Endothelial cell of umbilical vein (primary cell): ENCODE data around the gene IL6R.
"Not testable (repeated sequence)": the region's sequence is repeated elsewhere in the genome, so short reads cannot be mapped to it uniquely, and the experiment has no call there.

Experiments
- POLR2A ChIP-seq: IDR thresholded peaks from 2 replicates; pipeline ENCODE4 v1.6.1; 2012; ENCODE audit warnings: low read depth, mild to moderate bottlenecking, control low read depth, low read length
- POLR2AphosphoS5 ChIP-seq: IDR thresholded peaks from 2 replicates; pipeline ENCODE4 v1.6.1; 2012; ENCODE audit warnings: low read depth, mild to moderate bottlenecking, control low read depth, low read length, moderate library complexity; ENCODE audit not compliant: insufficient read depth
- TF ChIP-seq, protein P1 (sequence below), 2 donors: IDR thresholded peaks; 1 replicate in 1 of 2; 2 replicates in 1 of 2; pipeline ENCODE4 v1.5.1; 2011; ENCODE audit warnings: low read length in 2 of 2, mild to moderate bottlenecking in 2 of 2, moderate library complexity in 2 of 2, control low read depth in 1 of 2, inconsistent platforms in 1 of 2, low read depth in 1 of 2; ENCODE audit not compliant: insufficient read depth in 1 of 2; ENCODE audit errors: extremely low read depth in 1 of 2

DNA sequence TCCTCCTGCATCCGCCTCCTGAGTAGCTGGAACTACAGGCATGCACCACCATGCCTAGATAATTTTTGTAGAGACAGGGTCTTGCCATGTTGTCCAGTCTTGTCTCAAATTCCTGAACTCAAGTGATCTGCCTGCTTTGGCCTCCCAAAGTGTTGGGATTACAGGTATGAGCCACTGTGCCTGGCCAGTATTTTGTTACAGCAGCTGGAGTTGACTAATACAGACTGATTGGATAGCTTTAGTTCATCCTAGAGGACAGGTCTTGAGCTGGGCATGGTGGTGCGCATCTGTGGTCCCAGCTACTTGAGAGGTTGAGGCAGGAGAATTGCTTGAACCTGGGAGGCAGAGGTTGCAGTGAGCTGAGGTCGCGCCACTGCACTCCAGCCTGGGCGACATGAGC is 44.3 kb upstream of the IL6R start:
- TF ChIP-seq, protein P1, sequence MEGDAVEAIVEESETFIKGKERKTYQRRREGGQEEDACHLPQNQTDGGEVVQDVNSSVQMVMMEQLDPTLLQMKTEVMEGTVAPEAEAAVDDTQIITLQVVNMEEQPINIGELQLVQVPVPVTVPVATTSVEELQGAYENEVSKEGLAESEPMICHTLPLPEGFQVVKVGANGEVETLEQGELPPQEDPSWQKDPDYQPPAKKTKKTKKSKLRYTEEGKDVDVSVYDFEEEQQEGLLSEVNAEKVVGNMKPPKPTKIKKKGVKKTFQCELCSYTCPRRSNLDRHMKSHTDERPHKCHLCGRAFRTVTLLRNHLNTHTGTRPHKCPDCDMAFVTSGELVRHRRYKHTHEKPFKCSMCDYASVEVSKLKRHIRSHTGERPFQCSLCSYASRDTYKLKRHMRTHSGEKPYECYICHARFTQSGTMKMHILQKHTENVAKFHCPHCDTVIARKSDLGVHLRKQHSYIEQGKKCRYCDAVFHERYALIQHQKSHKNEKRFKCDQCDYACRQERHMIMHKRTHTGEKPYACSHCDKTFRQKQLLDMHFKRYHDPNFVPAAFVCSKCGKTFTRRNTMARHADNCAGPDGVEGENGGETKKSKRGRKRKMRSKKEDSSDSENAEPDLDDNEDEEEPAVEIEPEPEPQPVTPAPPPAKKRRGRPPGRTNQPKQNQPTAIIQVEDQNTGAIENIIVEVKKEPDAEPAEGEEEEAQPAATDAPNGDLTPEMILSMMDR (IDR thresholded peaks at IDR 0.05; ENCODE audit: extremely low read depth in 1 of 2, insufficient read depth in 1 of 2, low read depth in 1 of 2, low read length in 2 of 2) = not testable (repeated sequence)
- not testable (repeated sequence) for TF ChIP-seq POLR2AphosphoS5, POLR2A
